Choroid plexus epithelial cell (primary cell): ENCODE results near the gene TUBE1.
"Not testable (repeated sequence)": the region's sequence is repeated elsewhere in the genome, so short reads cannot be mapped to it uniquely, and the experiment has no call there.

Experiments
- DNase-seq: peaks from one replicate; pipeline ENCODE4 v3.0.0-alpha.2; 2010; ENCODE audit warnings: low read depth
- H3K4me3 ChIP-seq: 2 replicates; pipeline ENCODE4 v1.5.1; 2011; ENCODE audit warnings: low read depth, mild to moderate bottlenecking, control low read depth, low read length, moderate library complexity
- TF ChIP-seq, protein P1 (sequence below): conservative IDR thresholded peaks from 2 replicates; pipeline ENCODE4 v1.5.1; 2011; ENCODE audit warnings: low read depth, mild to moderate bottlenecking, control low read depth, inconsistent platforms, low read length, moderate library complexity

Gene TUBE1

DNA sequence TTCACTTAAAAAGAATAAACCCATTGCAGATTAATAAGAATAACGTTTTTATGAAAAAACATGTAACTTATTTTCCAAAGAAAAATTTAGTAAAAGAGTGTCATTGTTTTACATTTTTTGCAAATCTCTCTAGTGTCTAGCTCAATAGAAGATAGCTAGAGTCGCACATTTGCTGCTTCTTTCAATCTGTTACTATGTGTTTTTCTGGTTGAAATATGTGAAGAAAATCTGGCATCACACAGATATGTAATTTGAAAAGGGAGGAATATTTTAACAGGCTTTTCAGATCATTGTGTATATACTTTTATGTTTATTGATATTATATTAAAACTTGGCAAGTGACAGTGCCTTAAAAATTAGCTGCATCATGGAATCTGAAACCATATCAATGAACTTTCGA is 24.3 kb downstream of the TUBE1 start:
- TF ChIP-seq, protein P1, sequence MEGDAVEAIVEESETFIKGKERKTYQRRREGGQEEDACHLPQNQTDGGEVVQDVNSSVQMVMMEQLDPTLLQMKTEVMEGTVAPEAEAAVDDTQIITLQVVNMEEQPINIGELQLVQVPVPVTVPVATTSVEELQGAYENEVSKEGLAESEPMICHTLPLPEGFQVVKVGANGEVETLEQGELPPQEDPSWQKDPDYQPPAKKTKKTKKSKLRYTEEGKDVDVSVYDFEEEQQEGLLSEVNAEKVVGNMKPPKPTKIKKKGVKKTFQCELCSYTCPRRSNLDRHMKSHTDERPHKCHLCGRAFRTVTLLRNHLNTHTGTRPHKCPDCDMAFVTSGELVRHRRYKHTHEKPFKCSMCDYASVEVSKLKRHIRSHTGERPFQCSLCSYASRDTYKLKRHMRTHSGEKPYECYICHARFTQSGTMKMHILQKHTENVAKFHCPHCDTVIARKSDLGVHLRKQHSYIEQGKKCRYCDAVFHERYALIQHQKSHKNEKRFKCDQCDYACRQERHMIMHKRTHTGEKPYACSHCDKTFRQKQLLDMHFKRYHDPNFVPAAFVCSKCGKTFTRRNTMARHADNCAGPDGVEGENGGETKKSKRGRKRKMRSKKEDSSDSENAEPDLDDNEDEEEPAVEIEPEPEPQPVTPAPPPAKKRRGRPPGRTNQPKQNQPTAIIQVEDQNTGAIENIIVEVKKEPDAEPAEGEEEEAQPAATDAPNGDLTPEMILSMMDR: no peak

DNA sequence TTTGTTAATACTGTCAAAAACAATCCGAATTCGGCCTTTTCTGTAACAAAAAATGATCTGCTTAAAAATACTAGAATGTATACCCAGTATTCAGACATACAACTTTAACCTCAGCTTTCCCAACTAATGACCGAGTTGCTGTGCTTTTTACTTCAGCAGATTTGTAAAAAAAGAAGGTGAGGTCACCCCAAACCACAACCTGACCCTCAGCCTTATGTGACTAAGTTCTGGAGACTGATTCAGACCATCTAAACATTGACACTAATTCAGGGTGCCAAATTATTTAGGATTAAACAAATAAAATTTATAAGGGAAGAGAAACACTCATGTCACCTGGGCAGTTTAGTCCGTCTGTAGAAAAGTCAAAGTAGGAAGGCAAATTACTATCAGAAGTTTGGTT is 25.7 kb downstream of the TUBE1 start:
- H3K4me3 ChIP-seq: no peak overlapping the region
- TF ChIP-seq, protein P1: no peak
- peak; percentile 66 for DNase-seq

More for the DNA sequence above, 24.3 kb downstream of the TUBE1 start:
- no peak overlapping the region for H3K4me3 ChIP-seq
- no peak for DNase-seq

DNA sequence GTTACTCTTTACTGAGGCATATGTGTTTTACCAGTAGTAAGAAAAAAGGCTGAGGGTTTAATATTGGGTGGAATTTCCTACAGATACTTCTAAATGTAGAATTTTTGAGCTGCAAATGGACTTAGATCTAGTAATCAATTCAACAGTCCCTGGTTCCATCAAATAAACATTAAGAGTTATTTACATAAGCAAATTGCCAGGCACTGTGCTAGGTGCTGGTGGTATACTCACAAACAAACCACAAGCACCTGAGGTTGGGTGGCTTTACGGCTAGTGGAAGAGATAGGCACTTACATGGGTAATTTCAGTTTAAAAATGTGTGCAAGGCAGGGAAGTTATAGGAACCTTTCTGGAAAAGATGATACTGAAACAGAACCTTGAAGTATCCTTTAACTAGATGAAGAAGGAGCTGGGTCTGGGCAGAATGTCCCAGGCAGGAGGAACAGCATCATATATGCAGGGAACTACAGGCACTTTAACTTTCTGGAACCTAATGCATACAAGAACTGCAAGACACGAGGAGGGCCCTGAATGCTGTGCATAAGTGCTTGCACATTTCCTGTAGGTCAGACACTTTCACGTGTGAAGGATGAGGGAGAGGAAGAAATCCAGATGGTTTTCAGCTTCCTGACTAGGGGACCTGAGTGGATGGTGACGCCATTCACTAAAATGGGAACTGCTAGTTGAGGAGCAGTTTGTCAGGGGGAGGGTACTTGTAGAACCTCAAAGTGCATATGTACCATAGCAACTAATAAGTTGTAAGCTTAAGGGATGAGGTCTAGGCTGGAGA is 28.8 kb downstream of the TUBE1 start:
- no peak for DNase-seq
- no peak overlapping the region for H3K4me3 ChIP-seq
- TF ChIP-seq, protein P1: no peak

DNA sequence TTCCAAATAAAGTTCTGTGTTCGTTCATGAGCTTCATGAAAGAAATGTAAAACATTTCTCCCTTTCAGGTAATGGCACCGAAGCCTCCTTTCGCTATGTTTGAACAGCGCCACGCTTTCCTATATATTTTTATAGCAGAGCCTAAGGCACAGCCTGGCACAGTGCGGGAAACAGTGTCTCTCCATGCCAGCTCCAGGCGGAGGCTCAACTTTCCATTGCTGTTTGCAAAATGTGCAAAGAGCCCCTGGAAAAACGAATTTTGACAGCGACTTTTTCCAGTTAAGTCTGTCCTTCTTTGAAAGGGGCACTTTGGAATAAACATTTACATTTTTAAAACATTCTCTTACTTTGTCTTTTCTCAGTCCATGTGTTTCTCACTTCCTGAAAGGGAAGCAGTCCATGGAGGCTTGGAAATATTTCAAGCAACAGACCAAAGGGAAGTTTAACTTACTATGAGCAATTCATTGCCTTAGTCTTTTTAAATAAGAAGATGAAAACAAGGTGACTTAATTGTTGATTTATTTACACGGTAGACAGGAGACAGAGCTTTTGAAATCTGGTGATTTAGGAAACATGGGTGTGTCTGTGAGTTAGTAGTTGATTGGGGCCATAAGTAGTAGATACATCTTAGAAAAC is 32.6 kb downstream of the TUBE1 start:
- TF ChIP-seq, protein P1: no peak
- no peak for DNase-seq

DNA sequence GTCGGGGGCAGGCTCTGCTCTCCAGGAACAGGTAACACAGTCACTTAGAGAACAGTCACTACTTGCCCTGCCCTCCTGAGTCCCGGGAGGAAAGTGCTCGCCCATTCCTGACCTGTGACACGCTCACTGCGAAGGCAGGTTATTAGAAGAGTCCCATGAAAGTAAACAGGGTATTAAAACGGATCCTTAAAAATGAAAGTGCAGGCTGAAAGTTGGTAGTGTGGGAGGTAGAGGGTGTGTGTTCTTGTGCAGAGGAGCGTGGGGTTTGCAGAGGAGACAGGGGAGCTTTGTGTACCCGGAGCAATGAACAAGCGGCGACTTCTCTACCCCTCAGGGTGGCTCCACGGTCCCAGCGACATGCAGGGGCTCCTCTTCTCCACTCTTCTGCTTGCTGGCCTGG is 33.3 kb downstream of the TUBE1 start, which contains the start of gene CCN6:
Gene CCN6 (plus strand): TSS at position 104 of the 400 bp plus-strand sequence. CDS start 254 bp downstream, at position 358.
- DNase-seq: no peak
- no peak within 1 kb of the TSS for H3K4me3 ChIP-seq
- TF ChIP-seq, protein P1: no peak

More for the DNA sequence above, 32.6 kb downstream of the TUBE1 start:
- H3K4me3 ChIP-seq: no peak overlapping the region

- H3K4me3 ChIP-seq: not testable (repeated sequence)
These were observed 36.0 kb downstream of the TUBE1 start for GRCh38 chr6:112051251-112051740.

DNA sequence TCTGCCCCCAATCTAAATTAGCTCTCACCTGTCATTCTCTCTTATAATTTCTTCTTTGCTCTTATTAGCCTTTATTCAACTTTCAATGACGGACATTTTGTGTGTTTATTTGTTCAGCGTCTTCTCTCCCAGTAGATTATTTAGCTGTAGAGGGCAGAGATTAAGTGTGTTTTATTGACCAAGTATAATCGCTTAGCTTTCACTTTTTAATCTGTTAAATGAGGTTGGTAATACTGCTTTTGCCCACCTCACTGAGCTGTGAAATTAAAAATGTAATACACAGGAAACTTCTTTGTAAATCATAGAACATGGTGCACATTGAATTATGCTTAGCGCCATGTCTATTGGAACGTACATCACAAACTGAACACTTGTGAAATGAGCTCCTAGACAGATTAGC is 36.9 kb downstream of the TUBE1 start:
- DNase-seq: no peak
- no peak overlapping the region for H3K4me3 ChIP-seq
- TF ChIP-seq, protein P1: no peak

More at GRCh38 chr6:112051251-112051740, 36.0 kb downstream of the TUBE1 start:
- not testable (repeated sequence) for DNase-seq
